AG04449 (cell line): ENCODE data around the gene SWAP70.
"Not testable (repeated sequence)": the region's sequence is repeated elsewhere in the genome, so short reads cannot be mapped to it uniquely, and the experiment has no call there.

Experiments used
- CTCF ChIA-PET: fragments of 350-600 bp; formaldehyde crosslinking; extraction: SDS; loops from one replicate; lab custom pipeline; 2021; ENCODE audit warnings: antibody characterized with exemption; lab: Yijun Ruan, JAX
- POLR2A ChIA-PET: fragments of 400-600, 350-600 bp; formaldehyde crosslinking; extraction: SDS; loops from one replicate; lab custom pipeline; 2020; ENCODE audit warnings: antibody characterized with exemption, inconsistent platforms; lab: Yijun Ruan, JAX
- DNase-seq: peaks from one replicate; pipeline ENCODE4 v3.0.0-alpha.2; 2010; ENCODE audit warnings: low read depth, low spot score
- H3K4me3 ChIP-seq: 2 replicates; pipeline ENCODE4 v1.5.1; 2011; ENCODE audit warnings: low read depth, mild to moderate bottlenecking, control low read depth, low read length
- TF ChIP-seq, protein P1 (sequence below): IDR thresholded peaks from one replicate; pipeline ENCODE4 v1.5.1; 2011; ENCODE audit warnings: mild to moderate bottlenecking, moderate library complexity, low read length, control low read depth, inconsistent platforms; ENCODE audit not compliant: insufficient read depth; ENCODE audit errors: missing control alignments

The SWAP70 gene

DNA sequence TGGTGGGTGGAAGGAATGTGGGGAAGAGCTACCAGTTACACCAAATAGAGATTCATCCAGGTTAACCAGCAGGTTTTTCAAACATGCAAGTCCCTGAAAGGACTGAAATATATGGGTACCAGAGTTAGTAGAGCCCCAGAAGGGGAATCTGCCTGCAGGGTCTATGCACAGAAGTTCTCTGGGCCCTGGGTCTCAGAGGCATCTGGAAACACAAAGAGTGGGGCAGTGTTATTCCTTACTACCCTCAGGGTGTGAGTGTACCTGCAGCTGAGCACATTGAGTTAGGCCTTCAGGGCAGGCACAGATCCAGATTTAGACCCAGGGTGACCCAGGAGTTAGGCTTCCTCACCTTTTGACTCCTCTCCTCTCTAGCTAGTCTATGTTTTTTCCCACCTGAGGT, 43.9 kb upstream of the SWAP70 start:
- TF ChIP-seq, protein P1, sequence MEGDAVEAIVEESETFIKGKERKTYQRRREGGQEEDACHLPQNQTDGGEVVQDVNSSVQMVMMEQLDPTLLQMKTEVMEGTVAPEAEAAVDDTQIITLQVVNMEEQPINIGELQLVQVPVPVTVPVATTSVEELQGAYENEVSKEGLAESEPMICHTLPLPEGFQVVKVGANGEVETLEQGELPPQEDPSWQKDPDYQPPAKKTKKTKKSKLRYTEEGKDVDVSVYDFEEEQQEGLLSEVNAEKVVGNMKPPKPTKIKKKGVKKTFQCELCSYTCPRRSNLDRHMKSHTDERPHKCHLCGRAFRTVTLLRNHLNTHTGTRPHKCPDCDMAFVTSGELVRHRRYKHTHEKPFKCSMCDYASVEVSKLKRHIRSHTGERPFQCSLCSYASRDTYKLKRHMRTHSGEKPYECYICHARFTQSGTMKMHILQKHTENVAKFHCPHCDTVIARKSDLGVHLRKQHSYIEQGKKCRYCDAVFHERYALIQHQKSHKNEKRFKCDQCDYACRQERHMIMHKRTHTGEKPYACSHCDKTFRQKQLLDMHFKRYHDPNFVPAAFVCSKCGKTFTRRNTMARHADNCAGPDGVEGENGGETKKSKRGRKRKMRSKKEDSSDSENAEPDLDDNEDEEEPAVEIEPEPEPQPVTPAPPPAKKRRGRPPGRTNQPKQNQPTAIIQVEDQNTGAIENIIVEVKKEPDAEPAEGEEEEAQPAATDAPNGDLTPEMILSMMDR, result no peak
- CTCF ChIA-PET, result interaction anchor here (0.6 to 1.7 kb wide), 3 partner anchors 19 to 100 kb away, joined by 3 to 4 read pairs (median 4); no protein-coding TSS in a partner anchor
- POLR2A ChIA-PET, result no interaction called here
- no peak overlapping the region for H3K4me3 ChIP-seq
- no peak for DNase-seq

GRCh38 chr11:9622353-9622752, 41.5 kb upstream of the SWAP70 start:
- DNase-seq, H3K4me3 ChIP-seq, CTCF ChIA-PET, POLR2A ChIA-PET: not testable (repeated sequence)

- DNase-seq, H3K4me3 ChIP-seq, CTCF ChIA-PET, POLR2A ChIA-PET: not testable (repeated sequence)
Observed at GRCh38 chr11:9623053-9623452, 40.8 kb upstream of the SWAP70 start.

GRCh38 chr11:9624448-9624847, 39.4 kb upstream of the SWAP70 start:
- DNase-seq, result no peak
- no peak overlapping the region for H3K4me3 ChIP-seq
- TF ChIP-seq, protein P1, result no peak
- POLR2A ChIA-PET, result no interaction called here
- CTCF ChIA-PET, result interaction anchor here (1.8 kb wide), 1 partner anchor 11 kb away, joined by 7 read pairs; no protein-coding TSS in a partner anchor

DNA sequence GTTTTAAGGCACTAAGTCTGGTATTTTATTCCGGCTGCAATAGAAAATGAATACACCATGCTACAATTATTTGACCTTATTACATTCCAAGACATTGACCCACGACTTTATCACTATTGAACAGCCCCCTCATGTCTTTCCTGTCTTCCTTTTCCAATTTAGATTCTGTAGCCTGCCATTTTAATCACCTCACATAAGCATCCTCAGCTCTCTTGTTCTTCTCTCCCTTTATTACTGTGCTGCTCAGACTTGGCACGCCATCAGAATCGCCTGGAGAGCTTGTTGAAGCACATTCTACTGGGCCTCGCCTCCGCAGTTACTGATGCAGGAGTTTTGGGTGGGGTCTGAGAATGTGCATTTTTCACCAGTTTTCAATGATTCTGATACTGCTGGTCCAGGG, 38.7 kb upstream of the SWAP70 start:
- TF ChIP-seq, protein P1, result no peak
- DNase-seq, result no peak
- CTCF ChIA-PET, result interaction anchor here (1.8 kb wide), 1 partner anchor 11 kb away, joined by 7 read pairs; no protein-coding TSS in a partner anchor
- no peak overlapping the region for H3K4me3 ChIP-seq
- POLR2A ChIA-PET, result no interaction called here

DNA sequence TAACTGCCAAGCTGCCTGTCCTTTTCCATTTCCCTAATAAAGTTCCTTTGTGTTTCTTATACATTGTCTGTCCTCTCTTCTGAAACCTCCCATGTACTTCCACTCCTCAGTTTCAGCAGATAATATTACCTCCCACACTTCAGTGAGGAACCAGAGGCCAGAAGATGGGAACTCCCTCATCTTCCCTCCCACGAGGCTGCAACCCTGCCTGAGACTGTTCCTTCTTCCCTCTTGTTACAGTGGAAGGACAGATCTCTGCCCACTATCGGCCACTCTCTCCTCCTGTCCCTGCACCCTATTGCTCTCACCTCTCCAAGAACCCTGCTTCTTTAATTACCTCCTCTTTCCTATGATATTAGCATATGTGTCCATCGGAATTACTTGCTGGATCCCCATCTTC, 38.1 kb upstream of the SWAP70 start:
- ChIA-PET CTCF (interaction anchor here (1.8 kb wide), 1 partner anchor 12 kb away, joined by 7 read pairs; no protein-coding TSS in a partner anchor), POLR2A (no interaction called here)
- TF ChIP-seq, protein P1, result no peak
- no peak for DNase-seq
- H3K4me3 ChIP-seq, result no peak overlapping the region

- POLR2A ChIA-PET, result no interaction called here
- CTCF ChIA-PET, result interaction anchor here (1.2 to 4.1 kb wide), 2 partner anchors 13 to 346 kb away, joined by 3 to 18 read pairs; no protein-coding TSS in a partner anchor
- H3K4me3 ChIP-seq, result no peak overlapping the region
- TF ChIP-seq, protein P1, result no peak
- no peak for DNase-seq
Observed at GRCh38 chr11:9626496-9627394, 37.1 kb upstream of the SWAP70 start.
